Spinal cord (tissue), 10 donors: Measurements from ENCODE around the gene NUP98. TPM values are rescaled to one million over a fixed set of nuclear protein-coding genes. Genes with fewer than 3 reads are reported as not detected.

Source experiments
- DNase-seq, 6 donors: peaks; one replicate each; pipeline versions ENCODE4 v3.0.0 to v3.0.0-alpha.2; 2013 to 2015; ENCODE audit warnings: low spot score in 6 of 6, low read depth in 4 of 6
- H3K27ac ChIP-seq: one replicate; pipeline ENCODE4 v1.5.1; 2013; ENCODE audit warnings: low read depth, low read length, control low read depth
- H3K27me3 ChIP-seq: one replicate; pipeline ENCODE4 v1.6.1; 2013; ENCODE audit warnings: low read length; ENCODE audit not compliant: control insufficient read depth, insufficient read depth
- H3K36me3 ChIP-seq: one replicate; pipeline ENCODE4 v1.6.1; 2013; ENCODE audit warnings: low read length; ENCODE audit not compliant: control insufficient read depth, insufficient read depth
- H3K4me1 ChIP-seq: one replicate; pipeline ENCODE4 v1.6.1; 2013; ENCODE audit warnings: low read length; ENCODE audit not compliant: control insufficient read depth, insufficient read depth
- H3K4me3 ChIP-seq: one replicate; pipeline ENCODE4 v1.5.1; 2013; ENCODE audit warnings: low read depth, low read length, control low read depth
- H3K9me3 ChIP-seq: one replicate; pipeline ENCODE4 v1.6.1; 2013; ENCODE audit warnings: low read length; ENCODE audit not compliant: control insufficient read depth, insufficient read depth
- WGBS: methylation state at CpG from one replicate; pipeline ENCODE4 v1.1.5; 2013; ENCODE audit warnings: missing lambda C conversion rate; ENCODE audit not compliant: insufficient coverage; 5-methylcytosine and 5-hydroxymethylcytosine counted together
- polyA plus RNA-seq, 2 donors: library from polyadenylated mRNA; unstranded; fragments of 120-200 nt; gene quantifications; one replicate each; pipeline ENCODE4 v1.2.1, GENCODE V29; 2013; ENCODE audit not compliant: insufficient read length in 2 of 2
- total RNA-seq, 2 donors: library from RNA; depleted of rRNA in 1 of 2; stranded (reverse); fragments of 120-200 nt in 1 of 2; fragments of >200 nt in 1 of 2; gene quantifications; one replicate each; pipeline versions ENCODE4 v1.2.3 to v1.2.4, GENCODE V29; 2013 to 2014
- donor health status: healthy.

NUP98 gene
- total and polyA plus RNA-seq, 4 donors = 36.0 to 72.7 (median 52.1) TPM

GRCh38 chr11:3669128-3669527 lies 128.2 kb downstream of the NUP98 start:
- H3K4me1 ChIP-seq = no peaks in the 10 kb centered on the region
- peaks cover 81% of the 10 kb centered on the region for H3K36me3 ChIP-seq
- no peaks in the 10 kb centered on the region for H3K27me3 ChIP-seq
- H3K9me3 ChIP-seq = no peaks in the 10 kb centered on the region
- 100% methylated on average over 5 of the region's 7 CpGs for WGBS
- H3K27ac ChIP-seq = no peak overlapping the region
- no peak for DNase-seq
- no peak overlapping the region for H3K4me3 ChIP-seq

- Histone ChIP-seq H3K4me3 (no peak overlapping the region), H3K27ac (no peak overlapping the region), H3K4me1 (no peaks in the 10 kb centered on the region), H3K36me3 (peaks cover 69% of the 10 kb centered on the region), H3K27me3 (no peaks in the 10 kb centered on the region), H3K9me3 (no peaks in the 10 kb centered on the region)
- no peak for DNase-seq
- WGBS = 98% methylated on average over 88 of the region's 89 CpGs
Measured at GRCh38 chr11:3667149-3668035, 130.0 kb downstream of the NUP98 start.

GRCh38 chr11:3666023-3666530 lies 131.3 kb downstream of the NUP98 start:
- DNase-seq = no peak
- WGBS = 95% methylated on average over 14 of the region's 17 CpGs
- Histone ChIP-seq H3K4me3 (no peak overlapping the region), H3K9me3 (no peaks in the 10 kb centered on the region), H3K4me1 (no peaks in the 10 kb centered on the region), H3K27me3 (no peaks in the 10 kb centered on the region), H3K27ac (no peak overlapping the region), H3K36me3 (peaks cover 59% of the 10 kb centered on the region)

GRCh38 chr11:3665336-3666022 lies 131.9 kb downstream of the NUP98 start:
- Histone ChIP-seq H3K27ac (no peak overlapping the region), H3K9me3 (no peaks in the 10 kb centered on the region), H3K36me3 (peaks cover 54% of the 10 kb centered on the region), H3K4me1 (no peaks in the 10 kb centered on the region), H3K27me3 (no peaks in the 10 kb centered on the region), H3K4me3 (no peak overlapping the region)
- WGBS = 78% methylated on average over 5 of the region's 6 CpGs
- no peak for DNase-seq

- 90% methylated on average over 8 of the region's 10 CpGs for WGBS
- no peaks in the 10 kb centered on the region for H3K9me3 ChIP-seq
- no peaks in the 10 kb centered on the region for H3K27me3 ChIP-seq
- no peaks in the 10 kb centered on the region for H3K4me1 ChIP-seq
- no peak for DNase-seq
- H3K27ac ChIP-seq = no peak overlapping the region
- no peak overlapping the region for H3K4me3 ChIP-seq
- peaks cover 44% of the 10 kb centered on the region for H3K36me3 ChIP-seq
Measured at GRCh38 chr11:3664032-3664630, 133.2 kb downstream of the NUP98 start.

GRCh38 chr11:3662856-3663255 lies 134.5 kb downstream of the NUP98 start:
- Histone ChIP-seq H3K4me3 (no peak overlapping the region), H3K27ac (no peak overlapping the region), H3K36me3 (peaks cover 32% of the 10 kb centered on the region), H3K4me1 (no peaks in the 10 kb centered on the region), H3K9me3 (no peaks in the 10 kb centered on the region), H3K27me3 (no peaks in the 10 kb centered on the region)
- no peak for DNase-seq

- Histone ChIP-seq H3K27me3 (no peaks in the 10 kb centered on the region), H3K4me1 (no peaks in the 10 kb centered on the region), H3K4me3 (no peak overlapping the region), H3K27ac (no peak overlapping the region), H3K36me3 (peaks cover 14% of the 10 kb centered on the region), H3K9me3 (no peaks in the 10 kb centered on the region)
- WGBS = 100% methylated on average over 2 of the region's 2 CpGs
- DNase-seq = no peak
Measured at GRCh38 chr11:3660960-3661359, 136.4 kb downstream of the NUP98 start.

- Histone ChIP-seq H3K27ac (no peak overlapping the region), H3K9me3 (no peaks in the 10 kb centered on the region), H3K4me3 (no peak overlapping the region), H3K27me3 (no peaks in the 10 kb centered on the region), H3K36me3 (peaks cover 7% of the 10 kb centered on the region), H3K4me1 (no peaks in the 10 kb centered on the region)
- no peak for DNase-seq
- 98% methylated on average over 33 of the region's 33 CpGs for WGBS
Measured at GRCh38 chr11:3659595-3660515, 137.5 kb downstream of the NUP98 start.

GRCh38 chr11:3658252-3658651 lies 139.1 kb downstream of the NUP98 start:
- DNase-seq = no peak
- Histone ChIP-seq H3K9me3 (no peaks in the 10 kb centered on the region), H3K36me3 (no peaks in the 10 kb centered on the region), H3K4me1 (no peaks in the 10 kb centered on the region), H3K27me3 (no peaks in the 10 kb centered on the region), H3K27ac (no peak overlapping the region), H3K4me3 (no peak overlapping the region)
- 93% methylated on average over 7 of the region's 8 CpGs for WGBS
